ENCODE data around the gene SLC39A12. TPM values are rescaled to one million over a fixed set of nuclear protein-coding genes. Genes with fewer than 3 reads are reported as not detected.

Gene SLC39A12
- polyA plus RNA-seq, 1 donor from 2014 or later, result not detected

DNA sequence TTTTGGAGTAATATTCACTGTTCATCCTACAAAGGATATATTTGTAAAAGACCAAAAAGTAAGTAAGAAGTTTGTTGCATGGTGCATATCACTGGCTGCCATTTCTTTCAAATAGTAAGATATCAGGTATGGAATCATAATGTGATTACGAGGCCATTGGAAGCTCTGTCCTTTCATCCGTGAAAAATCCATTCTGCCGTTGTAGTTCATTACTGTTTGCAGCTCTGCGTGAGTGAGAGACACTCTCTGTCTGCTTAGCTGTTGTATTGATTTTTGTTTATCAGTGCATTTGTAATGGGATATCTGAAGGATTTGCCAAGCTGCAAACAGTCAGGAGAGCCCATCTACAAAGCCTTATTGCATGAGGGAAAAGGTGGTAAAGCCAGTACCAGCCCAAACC lies 44.1 kb upstream of the SLC39A12 start:
- H3K27ac ChIP-seq (ENCODE audit: low read length), result no peak overlapping the region
- H4K20me1 ChIP-seq (ENCODE audit: insufficient read depth), result no peaks in the 10 kb centered on the region
- no peak overlapping the region for H2AFZ ChIP-seq (ENCODE audit: low read depth, low read length)
- no peaks in the 10 kb centered on the region for H3F3A ChIP-seq (ENCODE audit: insufficient read depth, low read length, poor library complexity, severe bottlenecking)
- no peak overlapping the region for H3K4me3 ChIP-seq (ENCODE audit: low read length)
- H3K79me2 ChIP-seq (replicated peaks; ENCODE audit: insufficient read depth, low read length), result no peaks in the 10 kb centered on the region
- H3K9me3 ChIP-seq (ENCODE audit: low read length), result no peaks in the 10 kb centered on the region
- TF ChIP-seq, protein P1, sequence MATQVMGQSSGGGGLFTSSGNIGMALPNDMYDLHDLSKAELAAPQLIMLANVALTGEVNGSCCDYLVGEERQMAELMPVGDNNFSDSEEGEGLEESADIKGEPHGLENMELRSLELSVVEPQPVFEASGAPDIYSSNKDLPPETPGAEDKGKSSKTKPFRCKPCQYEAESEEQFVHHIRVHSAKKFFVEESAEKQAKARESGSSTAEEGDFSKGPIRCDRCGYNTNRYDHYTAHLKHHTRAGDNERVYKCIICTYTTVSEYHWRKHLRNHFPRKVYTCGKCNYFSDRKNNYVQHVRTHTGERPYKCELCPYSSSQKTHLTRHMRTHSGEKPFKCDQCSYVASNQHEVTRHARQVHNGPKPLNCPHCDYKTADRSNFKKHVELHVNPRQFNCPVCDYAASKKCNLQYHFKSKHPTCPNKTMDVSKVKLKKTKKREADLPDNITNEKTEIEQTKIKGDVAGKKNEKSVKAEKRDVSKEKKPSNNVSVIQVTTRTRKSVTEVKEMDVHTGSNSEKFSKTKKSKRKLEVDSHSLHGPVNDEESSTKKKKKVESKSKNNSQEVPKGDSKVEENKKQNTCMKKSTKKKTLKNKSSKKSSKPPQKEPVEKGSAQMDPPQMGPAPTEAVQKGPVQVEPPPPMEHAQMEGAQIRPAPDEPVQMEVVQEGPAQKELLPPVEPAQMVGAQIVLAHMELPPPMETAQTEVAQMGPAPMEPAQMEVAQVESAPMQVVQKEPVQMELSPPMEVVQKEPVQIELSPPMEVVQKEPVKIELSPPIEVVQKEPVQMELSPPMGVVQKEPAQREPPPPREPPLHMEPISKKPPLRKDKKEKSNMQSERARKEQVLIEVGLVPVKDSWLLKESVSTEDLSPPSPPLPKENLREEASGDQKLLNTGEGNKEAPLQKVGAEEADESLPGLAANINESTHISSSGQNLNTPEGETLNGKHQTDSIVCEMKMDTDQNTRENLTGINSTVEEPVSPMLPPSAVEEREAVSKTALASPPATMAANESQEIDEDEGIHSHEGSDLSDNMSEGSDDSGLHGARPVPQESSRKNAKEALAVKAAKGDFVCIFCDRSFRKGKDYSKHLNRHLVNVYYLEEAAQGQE (IDR thresholded peaks at IDR 0.05; ENCODE audit: borderline replicate concordance), result no peak
- TF ChIP-seq POLR2AphosphoS5 (IDR thresholded peaks at IDR 0.05), result peak; percentile 48
- H3K9ac ChIP-seq (ENCODE audit: low read length), result no peak overlapping the region
- no peaks in the 10 kb centered on the region for H3K36me3 ChIP-seq (ENCODE audit: insufficient read depth, low read length)
- no peak overlapping the region for H3K4me2 ChIP-seq (ENCODE audit: low read length)
- no peaks in the 10 kb centered on the region for H3K9me2 ChIP-seq (ENCODE audit: insufficient read depth, low read length)
- H3K27me3 ChIP-seq (ENCODE audit: insufficient read depth, low read depth, low read length), result no peaks in the 10 kb centered on the region

- H3K9me3 ChIP-seq (ENCODE audit: low read length), result no peaks in the 10 kb centered on the region
- H3K9me2 ChIP-seq (ENCODE audit: insufficient read depth, low read length), result no peaks in the 10 kb centered on the region
- H3K9ac ChIP-seq (ENCODE audit: low read length), result no peak overlapping the region
- no peak overlapping the region for H3K4me2 ChIP-seq (ENCODE audit: low read length)
- H3F3A ChIP-seq (ENCODE audit: insufficient read depth, low read length, poor library complexity, severe bottlenecking), result no peaks in the 10 kb centered on the region
- TF ChIP-seq SMC3 (conservative IDR thresholded peaks at IDR 0.05; ENCODE audit: poor library complexity), result peak; percentile 55
- peak; percentile 40 for TF ChIP-seq RAD21 (conservative IDR thresholded peaks at IDR 0.05)
- no peak for TF ChIP-seq POLR2AphosphoS5 (IDR thresholded peaks at IDR 0.05)
- no peak for TF ChIP-seq MXI1 (conservative IDR thresholded peaks at IDR 0.05; ENCODE audit: poor library complexity, severe bottlenecking)
- TF ChIP-seq TAF1 (IDR thresholded peaks at IDR 0.05; ENCODE audit: low read depth), result no peak
- TF ChIP-seq EZH2 (IDR thresholded peaks at IDR 0.05; ENCODE audit: borderline replicate concordance, insufficient read depth, low read length, poor library complexity, severe bottlenecking), result no peak
- TF ChIP-seq, protein P1 (IDR thresholded peaks at IDR 0.05; ENCODE audit: borderline replicate concordance), result no peak
- TF ChIP-seq, protein P2, sequence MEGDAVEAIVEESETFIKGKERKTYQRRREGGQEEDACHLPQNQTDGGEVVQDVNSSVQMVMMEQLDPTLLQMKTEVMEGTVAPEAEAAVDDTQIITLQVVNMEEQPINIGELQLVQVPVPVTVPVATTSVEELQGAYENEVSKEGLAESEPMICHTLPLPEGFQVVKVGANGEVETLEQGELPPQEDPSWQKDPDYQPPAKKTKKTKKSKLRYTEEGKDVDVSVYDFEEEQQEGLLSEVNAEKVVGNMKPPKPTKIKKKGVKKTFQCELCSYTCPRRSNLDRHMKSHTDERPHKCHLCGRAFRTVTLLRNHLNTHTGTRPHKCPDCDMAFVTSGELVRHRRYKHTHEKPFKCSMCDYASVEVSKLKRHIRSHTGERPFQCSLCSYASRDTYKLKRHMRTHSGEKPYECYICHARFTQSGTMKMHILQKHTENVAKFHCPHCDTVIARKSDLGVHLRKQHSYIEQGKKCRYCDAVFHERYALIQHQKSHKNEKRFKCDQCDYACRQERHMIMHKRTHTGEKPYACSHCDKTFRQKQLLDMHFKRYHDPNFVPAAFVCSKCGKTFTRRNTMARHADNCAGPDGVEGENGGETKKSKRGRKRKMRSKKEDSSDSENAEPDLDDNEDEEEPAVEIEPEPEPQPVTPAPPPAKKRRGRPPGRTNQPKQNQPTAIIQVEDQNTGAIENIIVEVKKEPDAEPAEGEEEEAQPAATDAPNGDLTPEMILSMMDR (IDR thresholded peaks at IDR 0.05; ENCODE audit: poor library complexity, severe bottlenecking), result peak; percentile 58
- no peak for TF ChIP-seq EP300 (conservative IDR thresholded peaks at IDR 0.05; ENCODE audit: poor library complexity, severe bottlenecking)
- H4K20me1 ChIP-seq (ENCODE audit: insufficient read depth), result no peaks in the 10 kb centered on the region
- H3K79me2 ChIP-seq (replicated peaks; ENCODE audit: insufficient read depth, low read length), result no peaks in the 10 kb centered on the region
- no peak overlapping the region for H2AFZ ChIP-seq (ENCODE audit: low read depth, low read length)
- H3K27ac ChIP-seq (ENCODE audit: low read length), result no peak overlapping the region
- no peaks in the 10 kb centered on the region for H3K27me3 ChIP-seq (ENCODE audit: insufficient read depth, low read depth, low read length)
- no peak overlapping the region for H3K4me3 ChIP-seq (ENCODE audit: low read length)
- no peaks in the 10 kb centered on the region for H3K36me3 ChIP-seq (ENCODE audit: insufficient read depth, low read length)
These were observed 41.5 kb upstream of the SLC39A12 start for GRCh38 chr10:17910125-17910789.

Measured in neural cell (in vitro differentiated cells).